GM10266 (cell line): ENCODE measurements around the gene GPR15LG.

Experiments used
- DNase-seq: peaks from one replicate; pipeline ENCODE4 v3.0.0; 2012; ENCODE audit errors: extremely low spot score
- CTCF ChIP-seq: IDR thresholded peaks from 2 replicates; pipeline ENCODE4 v1.5.1; 2012; ENCODE audit warnings: mild to moderate bottlenecking, low read depth; ENCODE audit not compliant: control insufficient read depth, insufficient read depth; ENCODE audit errors: missing control alignments

GPR15LG gene

GRCh38 chr10:84156009-84156408 is 17.6 kb upstream of the GPR15LG start:
- no peak for TF ChIP-seq CTCF
- DNase-seq: no peak

- no peak for TF ChIP-seq CTCF
- DNase-seq: no peak
These were observed 16.8 kb upstream of the GPR15LG start for GRCh38 chr10:84156768-84157167.

- DNase-seq: no peak
- TF ChIP-seq CTCF: no peak
These were observed 15.5 kb upstream of the GPR15LG start for GRCh38 chr10:84158061-84158460.

GRCh38 chr10:84158550-84158949 is 15.1 kb upstream of the GPR15LG start:
- DNase-seq: no peak
- TF ChIP-seq CTCF: no peak

- DNase-seq: no peak
- TF ChIP-seq CTCF: no peak
These were observed 14.4 kb upstream of the GPR15LG start for GRCh38 chr10:84159076-84159685.

- peak; percentile 15 for TF ChIP-seq CTCF
These were observed 12.8 kb upstream of the GPR15LG start for GRCh38 chr10:84160663-84161362.

GRCh38 chr10:84163996-84164395 is 9.6 kb upstream of the GPR15LG start:
- no peak for TF ChIP-seq CTCF
- no peak for DNase-seq

More at GRCh38 chr10:84160663-84161362, 12.8 kb upstream of the GPR15LG start:
- DNase-seq: no peak
